SK-N-MC (cell line): ENCODE data around the gene MAGI1.

Experiments used
- DNase-seq: peaks from one replicate; pipeline ENCODE4 v3.0.0-alpha.2; 2011; ENCODE audit warnings: low read depth, low spot score
- H3K27ac ChIP-seq: fragments of 200-600 bp; sonication (generic); 2 replicates; pipeline ENCODE4 v1.5.1; 2016; ENCODE audit warnings: mixed run types
- H3K36me3 ChIP-seq: fragments of 200-600 bp; sonication (generic); 2 replicates; pipeline ENCODE4 v1.6.1; 2017; ENCODE audit warnings: antibody characterized with exemption, low read length, mixed read lengths; ENCODE audit not compliant: insufficient read depth
- H3K4me3 ChIP-seq: fragments of 200-600 bp; sonication (generic); 2 replicates; pipeline ENCODE4 v1.5.1; 2016
- H3K9ac ChIP-seq: fragments of 200-600 bp; sonication (generic); 2 replicates; pipeline ENCODE4 v1.8.0; 2017; ENCODE audit warnings: mixed run types, mixed read lengths; ENCODE audit not compliant: insufficient read length
- H3K9me3 ChIP-seq: fragments of 200-600 bp; sonication (generic); 2 replicates; pipeline ENCODE4 v1.6.1; 2017; ENCODE audit warnings: low read depth, mild to moderate bottlenecking, antibody characterized with exemption, low read length, moderate library complexity, mixed read lengths
- EZH2 ChIP-seq: fragments of 200-600 bp; sonication (generic); IDR thresholded peaks from one replicate; pipeline ENCODE4 v1.6.1; 2017; ENCODE audit warnings: antibody characterized with exemption
- FOXP2 ChIP-seq: optimal IDR thresholded peaks from 2 replicates; pipeline ENCODE3; 2011; ENCODE audit warnings: mild to moderate bottlenecking, moderate library complexity; ENCODE audit not compliant: insufficient read depth; ENCODE audit errors: extremely low read length, control extremely low read depth
- POLR2AphosphoS5 ChIP-seq: IDR thresholded peaks from 2 replicates; pipeline ENCODE4 v1.6.1; 2012; ENCODE audit warnings: mild to moderate bottlenecking, low read depth, low read length, borderline replicate concordance

MAGI1 gene

DNA sequence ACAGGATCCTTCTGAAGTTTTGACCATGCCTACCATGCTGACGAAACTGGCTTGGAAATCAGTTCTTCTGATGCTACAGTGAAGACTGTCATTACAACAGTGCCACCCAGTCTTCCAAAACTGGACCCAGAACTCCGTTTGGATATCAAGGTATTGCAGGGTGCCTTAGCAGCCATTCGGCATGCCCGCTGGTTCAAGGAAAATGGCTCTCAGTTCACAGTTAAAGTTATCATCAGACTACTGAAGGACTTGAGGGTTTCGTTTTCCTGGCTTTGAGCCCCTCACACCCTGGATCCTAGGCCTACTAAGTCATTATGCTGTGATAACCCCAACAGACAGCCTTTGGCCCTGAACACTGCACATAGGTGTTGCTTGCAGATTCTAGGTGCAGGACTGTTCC is 351.0 kb downstream of the MAGI1 start:
- TF ChIP-seq EZH2 (no peak), POLR2AphosphoS5 (no peak), FOXP2 (no peak)
- Histone ChIP-seq H3K36me3 (no peaks in the 10 kb centered on the region), H3K9me3 (no peaks in the 10 kb centered on the region), H3K4me3 (no peak overlapping the region), H3K9ac (no peak overlapping the region), H3K27ac (no peak overlapping the region)
- no peak for DNase-seq

GRCh38 chr3:65685621-65686235 is 353.0 kb downstream of the MAGI1 start:
- Histone ChIP-seq H3K36me3 (no peaks in the 10 kb centered on the region), H3K9me3 (no peaks in the 10 kb centered on the region), H3K4me3 (no peak overlapping the region), H3K9ac (no peak overlapping the region), H3K27ac (no peak overlapping the region)
- no peak for DNase-seq
- TF ChIP-seq FOXP2: no peak
- TF ChIP-seq EZH2: no peak
- no peak for TF ChIP-seq POLR2AphosphoS5

GRCh38 chr3:65678516-65678915 is 360.2 kb downstream of the MAGI1 start:
- Histone ChIP-seq H3K9me3 (no peaks in the 10 kb centered on the region), H3K36me3 (no peaks in the 10 kb centered on the region), H3K27ac (no peak overlapping the region), H3K9ac (no peak overlapping the region), H3K4me3 (no peak overlapping the region)
- DNase-seq: no peak
- TF ChIP-seq EZH2 (no peak), POLR2AphosphoS5 (no peak), FOXP2 (no peak)

- no peak overlapping the region for H3K9ac ChIP-seq
- TF ChIP-seq POLR2AphosphoS5 (no peak), FOXP2 (no peak), EZH2 (no peak)
- no peaks in the 10 kb centered on the region for H3K36me3 ChIP-seq
- H3K27ac ChIP-seq: no peak overlapping the region
- no peak for DNase-seq
- no peak overlapping the region for H3K4me3 ChIP-seq
- no peaks in the 10 kb centered on the region for H3K9me3 ChIP-seq
Measured at GRCh38 chr3:65677486-65678010, 361.2 kb downstream of the MAGI1 start.

DNA sequence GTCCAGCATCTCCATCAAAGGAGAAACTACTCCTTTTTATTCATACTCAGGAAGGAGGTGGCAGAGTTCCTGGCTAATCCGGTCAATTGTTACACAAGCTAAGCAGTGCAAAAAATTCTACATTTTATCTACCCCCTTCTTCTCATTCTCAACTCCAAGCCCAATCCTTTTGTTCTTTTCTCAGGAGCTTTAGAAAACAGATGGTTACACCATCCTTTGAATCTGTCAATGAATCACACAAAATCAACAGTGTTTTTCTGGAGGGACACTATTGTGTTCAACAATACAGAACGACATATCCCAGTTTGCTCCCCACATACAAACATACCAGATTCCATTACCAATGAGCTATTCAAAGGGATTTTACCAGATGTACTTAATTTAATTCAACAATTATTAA is 362.1 kb downstream of the MAGI1 start:
- no peak for DNase-seq
- Histone ChIP-seq H3K4me3 (no peak overlapping the region), H3K9ac (no peak overlapping the region), H3K9me3 (no peaks in the 10 kb centered on the region), H3K27ac (no peak overlapping the region), H3K36me3 (no peaks in the 10 kb centered on the region)
- TF ChIP-seq FOXP2: no peak
- TF ChIP-seq EZH2: no peak
- TF ChIP-seq POLR2AphosphoS5: no peak

DNA sequence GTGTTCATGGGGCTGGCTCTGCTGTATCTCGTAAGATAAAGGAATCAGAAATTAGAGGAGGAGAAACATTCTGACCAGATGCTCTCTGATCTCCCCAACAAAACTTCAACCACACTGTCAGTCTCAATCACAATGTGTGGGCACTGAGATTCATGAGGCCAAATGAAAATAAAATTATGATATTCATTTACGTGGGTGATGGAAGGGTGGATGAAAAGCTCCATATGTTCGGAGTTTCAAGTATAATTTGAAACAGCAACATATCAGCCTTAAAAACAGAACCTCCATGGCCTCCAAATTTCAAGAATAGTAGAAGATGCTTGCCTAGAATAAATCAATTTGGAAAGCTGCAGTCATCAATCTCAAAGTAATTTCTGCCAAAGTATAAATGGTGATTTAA is 363.7 kb downstream of the MAGI1 start:
- no peak overlapping the region for H3K27ac ChIP-seq
- no peak overlapping the region for H3K4me3 ChIP-seq
- TF ChIP-seq FOXP2 (no peak), EZH2 (no peak), POLR2AphosphoS5 (no peak)
- no peaks in the 10 kb centered on the region for H3K36me3 ChIP-seq
- no peak overlapping the region for H3K9ac ChIP-seq
- H3K9me3 ChIP-seq: no peaks in the 10 kb centered on the region
- no peak for DNase-seq

GRCh38 chr3:65674226-65674625 is 364.5 kb downstream of the MAGI1 start:
- Histone ChIP-seq H3K27ac (no peak overlapping the region), H3K36me3 (no peaks in the 10 kb centered on the region), H3K4me3 (no peak overlapping the region), H3K9ac (no peak overlapping the region), H3K9me3 (no peaks in the 10 kb centered on the region)
- no peak for TF ChIP-seq EZH2
- no peak for TF ChIP-seq POLR2AphosphoS5
- TF ChIP-seq FOXP2: no peak
- no peak for DNase-seq

DNA sequence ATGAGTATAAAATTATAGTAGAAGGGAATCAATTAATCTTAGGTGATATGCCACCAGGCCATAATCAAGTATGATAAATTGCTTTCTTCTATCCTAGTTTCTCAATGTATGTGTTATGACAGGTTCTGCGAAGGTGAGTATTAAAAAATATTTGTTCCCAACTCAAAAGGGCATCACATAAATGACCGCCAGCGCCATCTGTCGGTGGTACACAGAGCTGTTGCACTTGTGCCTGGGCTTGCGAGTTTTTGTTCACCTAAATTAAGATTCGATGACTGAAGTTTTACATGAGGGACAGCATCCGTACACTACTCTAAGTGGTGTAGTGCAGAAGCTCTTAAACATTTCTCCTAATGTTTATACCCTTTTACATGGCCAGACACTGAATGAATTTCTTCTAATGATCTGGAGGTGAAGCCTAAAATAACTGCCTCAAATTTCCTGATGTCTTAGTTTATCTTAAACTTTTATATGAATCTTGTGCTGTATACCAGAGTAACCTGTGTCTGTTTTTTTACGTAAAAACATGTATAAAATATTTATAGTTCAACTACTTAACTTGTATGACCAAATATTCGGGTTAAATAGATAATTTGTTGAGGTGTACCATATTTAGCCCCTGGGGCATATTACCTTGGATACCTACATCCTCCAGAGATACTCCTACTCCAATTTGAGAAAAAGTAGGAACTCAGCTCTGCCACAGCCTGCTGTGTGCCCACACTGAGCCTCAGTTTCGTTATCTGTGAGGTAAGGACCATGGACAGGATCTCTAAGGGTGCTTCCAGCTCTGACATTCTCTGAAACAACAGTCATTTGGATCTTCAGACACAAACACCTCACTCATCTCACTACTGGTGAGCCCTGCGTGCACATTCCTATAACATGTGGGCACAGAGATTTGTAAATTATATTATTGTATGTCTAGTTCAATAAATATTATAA is 365.6 kb downstream of the MAGI1 start:
- Histone ChIP-seq H3K36me3 (no peaks in the 10 kb centered on the region), H3K9ac (no peak overlapping the region), H3K4me3 (no peak overlapping the region), H3K27ac (no peak overlapping the region), H3K9me3 (no peaks in the 10 kb centered on the region)
- DNase-seq: no peak
- TF ChIP-seq FOXP2: no peak
